ENCODE results near the gene RPTOR.

GRCh38 chr17:80573701-80574100 is 29.1 kb downstream of the RPTOR start:
- TF ChIP-seq CTCF (IDR thresholded peaks at IDR 0.05), result no peak
- no peak for TF ChIP-seq POLR2AphosphoS5 (IDR thresholded peaks at IDR 0.05)
- TF ChIP-seq POLR2A (IDR thresholded peaks at IDR 0.05), result no peak
